DMS53 treated with DMSO at 0.1 percent for 48 hours (cell line): ENCODE data around the gene SIX4.
A peak's percentile ranks its signal among the peaks of the same experiment; 100 is the strongest.

Experiments
- DNase-seq: peaks from one replicate; lab custom pipeline; 2025; ENCODE audit not compliant: unreplicated experiment; lab: John Stamatoyannopoulos, UW

SIX4 gene

GRCh38 chr14:60722357-60723115 lies 1.6 kb downstream of the SIX4 start:
- peak; percentile 53 for DNase-seq

- DNase-seq = peak; percentile 39
Measured at GRCh38 chr14:60722107-60722356, 2.1 kb downstream of the SIX4 start.

GRCh38 chr14:60721326-60722106 lies 2.6 kb downstream of the SIX4 start:
- peak; percentile 39 for DNase-seq

- no peak for DNase-seq
Measured at GRCh38 chr14:60720962-60721325, 3.2 kb downstream of the SIX4 start.

GRCh38 chr14:60720391-60720790 lies 3.8 kb downstream of the SIX4 start:
- no peak for DNase-seq

GRCh38 chr14:60713513-60713912 lies 10.6 kb downstream of the SIX4 start:
- no peak for DNase-seq

- no peak for DNase-seq
Measured at GRCh38 chr14:60710494-60710893, 13.7 kb downstream of the SIX4 start.

GRCh38 chr14:60707858-60708257 lies 16.3 kb downstream of the SIX4 start:
- DNase-seq = no peak

- no peak for DNase-seq
Measured at GRCh38 chr14:60705100-60705499, 19.1 kb downstream of the SIX4 start.

GRCh38 chr14:60700598-60700997 lies 23.6 kb downstream of the SIX4 start:
- no peak for DNase-seq

- no peak for DNase-seq
Measured at GRCh38 chr14:60695327-60695726, 28.8 kb downstream of the SIX4 start.

GRCh38 chr14:60691383-60692113 lies 32.6 kb downstream of the SIX4 start:
- no peak for DNase-seq

- peak; percentile 18 for DNase-seq
Measured at GRCh38 chr14:60686865-60687264, 37.3 kb downstream of the SIX4 start.

- no peak for DNase-seq
Measured at GRCh38 chr14:60684203-60684602, 39.9 kb downstream of the SIX4 start.

GRCh38 chr14:60681271-60681670 lies 42.9 kb downstream of the SIX4 start:
- DNase-seq = no peak

- DNase-seq = no peak
Measured at GRCh38 chr14:60680511-60680910, 43.6 kb downstream of the SIX4 start.

GRCh38 chr14:60679566-60680258 lies 44.4 kb downstream of the SIX4 start:
- no peak for DNase-seq

- DNase-seq = no peak
Measured at GRCh38 chr14:60677701-60678100, 46.5 kb downstream of the SIX4 start.

- DNase-seq = no peak
Measured at GRCh38 chr14:60670989-60671388, 53.2 kb downstream of the SIX4 start.

- DNase-seq = no peak
Measured at GRCh38 chr14:60668431-60669112, 55.6 kb downstream of the SIX4 start.

GRCh38 chr14:60665177-60665550 lies 59.0 kb downstream of the SIX4 start:
- peak; percentile 85 for DNase-seq
